ENCODE results near the gene ACR.
A peak's percentile ranks its signal among the peaks of the same experiment; 100 is the strongest.
"Not testable (repeated sequence)": the region's sequence is repeated elsewhere in the genome, so short reads cannot be mapped to it uniquely, and the experiment has no call there.

ACR gene

DNA sequence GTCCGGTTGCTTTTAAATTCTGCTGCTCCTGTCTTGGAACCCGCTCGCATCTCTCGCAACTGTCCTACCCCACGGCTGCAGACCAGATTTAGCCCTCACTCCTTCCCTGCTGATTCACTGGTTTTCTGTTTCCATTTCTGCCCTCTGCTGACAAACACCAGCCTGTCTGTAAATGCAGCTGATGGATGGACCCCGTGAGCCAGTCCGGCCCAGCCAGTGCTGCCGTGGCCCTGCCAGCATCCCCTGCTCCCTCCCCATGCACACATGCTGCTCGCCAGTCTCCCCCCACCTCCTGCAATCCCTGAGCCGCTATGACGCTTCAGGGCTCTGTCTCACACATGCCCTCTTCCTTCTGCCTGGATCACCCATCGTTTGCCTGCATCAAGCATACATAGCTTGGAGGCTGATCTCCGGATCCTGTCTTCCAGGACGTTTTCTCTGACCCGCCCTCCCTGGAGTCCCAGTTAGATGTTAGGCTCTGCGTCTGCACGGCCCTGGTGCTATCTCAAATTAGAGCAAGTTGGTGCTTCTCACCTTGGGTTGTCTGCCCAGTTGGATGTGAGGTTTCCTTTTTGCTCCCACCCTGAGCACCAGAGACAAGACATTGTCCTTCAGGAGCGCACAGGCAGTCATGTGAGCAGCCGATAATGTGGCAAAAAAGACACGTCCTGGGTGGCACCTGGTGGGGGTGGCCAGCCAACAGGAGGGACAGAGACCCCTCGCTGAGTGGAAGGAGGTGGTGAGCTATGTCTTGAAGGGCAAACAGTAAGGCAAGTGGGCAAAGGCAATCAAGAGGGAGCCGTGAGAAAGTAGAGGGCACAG is 4.3 kb upstream of the ACR start:
- DNase-seq = no peak

DNA sequence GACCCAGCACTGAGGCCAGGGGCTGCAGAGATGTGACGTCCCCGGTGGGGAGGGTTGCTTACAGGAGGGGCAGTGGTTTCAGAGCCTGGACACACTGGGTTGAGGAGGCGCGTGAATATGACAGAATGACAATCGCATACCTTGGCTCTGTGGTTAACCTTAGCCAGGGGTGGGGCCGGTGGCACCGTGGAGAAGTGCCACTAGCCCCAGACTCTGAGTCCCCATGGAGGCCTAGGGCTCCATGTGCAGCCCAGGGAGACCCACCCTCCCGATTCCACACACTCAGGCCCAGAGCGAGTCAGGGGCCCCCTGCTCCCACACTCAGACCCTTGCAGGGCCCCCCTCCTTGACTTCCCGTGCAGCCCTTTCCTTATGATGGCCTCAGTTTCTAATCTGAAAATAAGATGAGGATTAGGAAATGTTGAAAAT is 3.6 kb upstream of the ACR start:
- no peak for DNase-seq

DNA sequence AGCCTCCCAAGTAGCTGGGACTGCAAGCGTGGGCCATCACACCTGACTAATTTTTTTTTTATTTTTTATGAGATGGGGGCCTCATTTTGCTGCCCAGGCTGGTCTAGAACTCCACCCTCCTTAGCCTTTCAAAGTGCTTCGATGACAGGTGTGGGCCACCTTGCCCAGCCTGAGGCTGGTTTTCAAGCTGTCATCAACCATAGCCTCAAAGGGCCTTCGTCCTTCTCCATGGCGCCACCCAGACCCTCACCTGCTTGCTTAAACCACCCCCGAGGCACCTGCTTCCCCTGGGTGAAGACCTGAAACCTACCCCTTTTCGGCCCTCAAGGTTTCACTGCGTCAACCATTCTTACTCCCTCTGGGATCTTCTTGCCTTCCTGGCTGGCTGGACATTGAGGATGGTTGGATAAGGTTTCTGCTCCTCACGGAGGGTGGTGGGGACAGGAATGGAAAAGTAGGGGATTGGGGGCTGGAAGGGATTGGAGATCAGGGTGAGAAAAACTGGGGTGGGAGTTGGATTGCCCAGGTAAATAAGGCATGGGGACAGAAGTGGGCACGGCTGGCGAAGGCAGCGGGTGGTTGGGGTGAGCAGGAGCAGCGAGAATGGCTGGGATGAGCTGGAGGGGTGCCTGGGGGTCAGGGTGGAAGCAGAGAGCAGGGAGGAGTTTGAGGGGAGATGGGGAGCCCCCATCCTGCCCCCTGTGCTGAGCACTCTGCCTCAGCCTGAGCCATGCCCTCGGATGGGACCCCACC is 2.8 kb upstream of the ACR start:
- no peak for DNase-seq

DNA sequence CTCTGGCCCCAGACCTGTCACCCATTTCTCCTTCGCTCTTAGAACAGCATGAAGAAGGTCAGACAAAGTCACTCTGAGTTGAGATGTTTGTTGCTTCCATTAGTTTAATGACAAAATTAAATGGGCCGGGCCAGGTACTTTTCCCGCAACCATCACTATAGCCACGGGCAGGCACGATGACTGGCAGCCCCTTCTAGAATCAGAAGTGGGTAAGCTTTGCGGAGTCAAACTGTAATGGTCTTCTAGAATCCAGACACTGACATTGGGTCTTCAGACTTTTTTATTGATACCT is 2.3 kb upstream of the ACR start:
- no peak for DNase-seq

DNA sequence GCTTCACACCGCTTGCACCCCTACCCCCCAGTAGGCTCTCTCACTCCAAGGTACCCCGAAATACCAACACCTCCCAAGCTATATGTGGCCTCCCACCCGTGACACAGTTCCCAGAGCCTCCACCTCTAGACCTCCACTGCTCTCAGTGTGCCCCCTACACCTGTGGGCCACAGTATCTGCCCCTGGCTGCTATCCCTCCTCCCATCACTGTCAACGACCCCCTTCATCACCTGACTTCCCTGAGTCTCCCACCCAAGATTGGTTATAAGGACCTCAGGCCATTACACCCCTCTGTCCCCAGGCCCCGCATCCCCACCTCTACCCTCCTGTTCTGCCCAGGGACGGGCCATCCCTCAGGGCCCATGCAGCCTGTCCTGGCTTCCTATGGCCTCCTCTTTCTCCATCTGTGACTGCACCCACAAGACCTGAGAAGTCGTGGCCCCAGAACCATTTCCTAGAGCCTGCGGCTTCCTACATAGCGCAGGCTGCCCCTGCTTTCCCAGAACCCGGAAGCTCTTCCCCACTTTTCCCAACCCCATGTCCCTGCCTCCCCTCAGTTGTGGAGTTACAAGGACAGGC is 734 bp downstream of the ACR start:
- DNase-seq = no peak

GRCh38 chr22:50739279-50739691 is 1.3 kb downstream of the ACR start:
- no peak for DNase-seq

GRCh38 chr22:50739894-50740293 is 1.9 kb downstream of the ACR start:
- peak; percentile 65 for DNase-seq

DNA sequence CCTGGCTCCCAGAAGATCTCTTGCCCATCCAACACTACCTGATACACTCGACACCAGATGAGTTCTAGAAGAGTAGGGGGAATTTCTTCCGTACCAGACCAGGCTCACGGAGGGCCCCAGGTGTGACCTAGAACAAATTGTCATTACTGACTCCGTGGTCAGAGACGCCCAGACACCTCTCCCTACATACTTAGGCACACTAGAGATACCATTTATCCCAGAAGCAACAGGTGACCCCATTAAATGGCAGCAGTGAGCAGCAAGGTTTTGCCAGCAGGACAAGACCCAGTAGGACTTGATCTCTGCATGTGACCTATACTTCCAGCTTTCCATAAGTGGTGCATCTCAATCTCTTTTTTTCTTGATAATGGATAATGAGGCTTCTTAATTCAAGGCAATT is 2.7 kb downstream of the ACR start:
- DNase-seq = not testable (repeated sequence)

- not testable (repeated sequence) for DNase-seq
These were observed 6.4 kb downstream of the ACR start for GRCh38 chr22:50744424-50744823.

DNA sequence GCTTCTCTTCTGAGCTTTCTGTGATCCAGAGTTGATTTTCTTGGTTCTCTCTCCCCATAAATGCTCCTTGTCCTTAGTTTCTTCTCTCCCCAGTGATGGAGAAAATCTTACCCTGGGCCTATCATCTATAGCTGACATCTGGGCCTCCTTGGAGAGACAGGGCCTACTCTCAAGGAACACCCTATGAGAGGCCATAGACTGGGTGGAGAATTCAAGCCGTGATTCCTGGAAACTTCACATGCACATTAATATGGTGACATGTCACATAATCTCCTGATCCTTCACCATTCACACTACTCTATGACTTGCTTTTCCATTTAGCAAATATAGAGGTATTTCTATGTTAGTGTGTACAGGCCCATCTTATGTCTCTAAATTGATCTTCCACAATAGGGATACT is 9.5 kb downstream of the ACR start:
- DNase-seq = not testable (repeated sequence)

GRCh38 chr22:50748630-50749029 is 10.6 kb downstream of the ACR start:
- DNase-seq = not testable (repeated sequence)

- not testable (repeated sequence) for DNase-seq
These were observed 11.5 kb downstream of the ACR start for GRCh38 chr22:50749302-50750074.

DNA sequence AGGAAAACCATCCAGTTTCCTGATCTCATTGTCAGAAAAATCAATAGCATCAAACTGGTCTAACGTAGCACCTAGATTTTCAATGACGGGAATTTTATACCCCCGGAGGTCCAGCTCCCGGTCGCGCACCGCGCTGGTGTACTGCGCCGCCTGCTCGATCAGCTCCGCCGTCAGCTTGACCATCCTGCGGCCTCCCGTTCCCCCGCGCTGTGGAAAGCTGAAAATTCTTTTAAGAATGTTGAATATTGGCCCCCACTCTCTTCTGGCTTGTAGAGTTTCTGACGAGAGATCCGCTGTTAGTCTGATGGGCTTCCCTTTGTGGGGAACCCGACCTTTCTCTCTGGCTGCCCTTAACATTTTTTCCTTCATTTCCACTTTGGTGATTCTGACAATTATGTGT is 17.2 kb downstream of the ACR start:
- not testable (repeated sequence) for DNase-seq

- DNase-seq = not testable (repeated sequence)
These were observed 18.4 kb downstream of the ACR start for GRCh38 chr22:50756406-50756805.

GRCh38 chr22:50756949-50757491 is 19.0 kb downstream of the ACR start:
- DNase-seq = peak; percentile 31

DNA sequence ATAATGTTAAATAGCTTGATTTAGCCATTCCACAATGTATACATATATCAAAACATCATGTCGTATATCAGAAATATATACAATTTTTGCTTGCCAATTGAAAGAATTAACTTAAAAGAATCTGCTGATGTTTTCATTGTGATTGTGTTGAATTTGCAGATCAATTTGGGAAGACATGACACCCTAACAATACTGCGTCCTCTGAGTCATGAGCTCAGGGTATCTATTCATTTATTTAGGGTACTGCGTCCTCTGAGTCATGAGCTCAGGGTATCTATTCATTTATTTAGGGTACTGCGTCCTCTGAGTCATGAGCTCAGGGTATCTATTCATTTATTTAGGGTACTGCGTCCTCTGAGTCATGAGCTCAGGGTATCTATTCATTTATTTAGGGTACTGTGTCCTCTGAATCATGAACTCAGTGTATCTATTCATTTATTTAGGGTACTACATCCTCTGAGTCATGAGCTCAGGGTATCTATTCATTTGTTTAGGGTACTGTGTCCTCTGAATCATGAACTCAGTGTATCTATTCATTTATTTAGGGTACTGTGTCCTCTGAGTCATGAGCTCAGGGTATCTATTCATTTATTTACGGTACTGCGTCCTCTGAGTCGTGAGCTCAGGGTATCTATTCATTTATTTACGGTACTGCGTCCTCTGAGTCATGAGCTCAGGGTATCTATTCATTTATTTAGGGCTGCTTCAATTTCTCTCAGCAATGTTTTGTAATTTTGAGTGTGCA is 21.8 kb downstream of the ACR start:
- not testable (repeated sequence) for DNase-seq

DNA sequence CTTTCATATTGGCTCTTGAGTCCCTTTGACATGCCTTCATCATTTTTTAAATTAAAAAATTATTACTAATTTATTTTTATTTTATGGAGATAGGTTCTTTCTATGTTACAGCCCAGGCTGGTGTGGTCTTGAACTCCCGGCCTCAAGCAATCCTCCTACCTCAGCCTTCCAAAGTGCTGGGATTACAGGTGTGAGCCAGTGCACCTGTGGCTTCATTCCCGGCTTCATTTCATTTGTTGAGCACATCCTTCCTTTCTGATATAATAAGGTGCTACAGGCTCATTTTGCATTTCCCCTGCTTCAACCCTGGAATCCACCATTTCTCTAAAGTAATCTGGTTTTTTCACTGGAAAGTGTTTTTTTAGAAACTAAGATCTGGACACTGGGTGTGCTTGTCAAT is 23.8 kb downstream of the ACR start:
- DNase-seq = not testable (repeated sequence)

- not testable (repeated sequence) for DNase-seq
These were observed 26.3 kb downstream of the ACR start for GRCh38 chr22:50764288-50764687.

DNA sequence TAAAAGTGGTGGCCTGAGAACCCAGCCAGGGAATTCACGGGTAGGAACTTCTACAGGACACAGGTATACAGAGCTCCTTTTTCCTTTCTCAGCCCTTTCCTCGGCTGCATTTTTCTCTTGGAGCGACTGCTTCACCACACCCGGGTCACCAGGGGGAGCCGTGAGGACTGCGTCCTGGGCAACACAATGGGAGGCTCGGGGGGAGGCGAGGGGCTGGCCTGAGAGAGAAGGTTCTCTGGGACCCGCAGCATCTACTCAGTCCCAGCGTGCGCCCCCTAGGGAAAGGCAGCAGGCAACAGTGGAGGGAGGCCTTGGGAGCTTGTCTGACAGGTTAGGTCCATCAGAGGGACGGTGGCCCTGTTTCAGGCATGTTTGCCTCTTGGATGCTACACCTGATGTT is 37.1 kb downstream of the ACR start:
- DNase-seq = peak; percentile 23

- DNase-seq = not testable (repeated sequence)
These were observed 39.6 kb downstream of the ACR start for GRCh38 chr22:50777631-50778030.

DNA sequence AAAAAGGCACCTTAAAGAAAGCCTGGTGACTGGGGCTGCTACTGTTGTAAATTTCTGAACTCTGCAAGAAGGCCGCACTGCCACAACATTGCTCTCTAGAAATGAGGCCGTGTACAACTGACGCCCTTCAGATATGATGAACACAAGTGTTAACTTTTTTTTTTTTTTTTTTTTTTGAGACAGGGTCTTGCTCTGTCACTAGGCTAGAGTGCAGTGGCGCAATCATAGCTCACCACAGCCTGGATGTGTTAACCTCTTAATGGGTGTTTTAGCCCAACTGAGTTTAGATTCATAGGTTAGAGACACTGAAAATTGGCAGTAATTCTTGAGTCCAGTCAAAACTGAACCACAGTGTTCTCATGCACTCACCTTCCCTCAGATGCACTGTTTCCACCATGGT is 42.2 kb downstream of the ACR start:
- not testable (repeated sequence) for DNase-seq

DNA sequence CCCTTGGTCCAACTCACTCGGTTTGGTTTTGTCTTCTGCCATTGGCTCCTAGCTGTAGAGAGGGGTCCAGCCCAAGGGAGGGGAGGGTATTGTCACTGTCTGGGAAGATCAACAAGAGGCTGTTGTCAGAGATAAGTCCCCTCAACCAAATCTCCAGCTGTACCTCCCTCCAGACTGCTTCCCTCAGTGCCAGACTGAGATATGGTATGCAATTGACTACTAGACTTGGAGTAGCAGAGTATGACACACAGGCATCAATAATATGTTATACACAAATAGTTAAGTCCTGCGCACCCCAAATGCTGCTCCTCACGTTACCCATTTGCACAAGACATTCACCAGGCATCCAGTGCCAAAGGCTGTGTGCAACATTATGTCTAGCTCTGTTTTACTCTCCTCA is 44.2 kb downstream of the ACR start:
- not testable (repeated sequence) for DNase-seq
